Neural progenitor cell (in vitro differentiated cells): ENCODE data around the gene ZSWIM6.

ENCODE experiments used
- CTCF ChIP-seq: fragments of 200-600 bp; sonication (generic); IDR thresholded peaks from 2 replicates; pipeline ENCODE4 v1.5.1; 2017; ENCODE audit warnings: antibody characterized with exemption, mild to moderate bottlenecking
- EZH2 ChIP-seq: fragments of 200-600 bp; sonication (generic); IDR thresholded peaks from 2 replicates; pipeline ENCODE4 v1.6.1; 2017; ENCODE audit warnings: antibody characterized with exemption, mild to moderate bottlenecking, moderate library complexity

GRCh38 chr5:61501971-61502370, 169.9 kb downstream of the ZSWIM6 start:
- TF ChIP-seq CTCF (no peak), EZH2 (no peak)
